Heart left ventricle (tissue), 16 donors: ENCODE data around the gene KCNMA1. TPM values are rescaled to one million over a fixed set of nuclear protein-coding genes. Genes with fewer than 3 reads are reported as not detected.

Experiments
- ATAC-seq, 4 donors: fragments of 200-7000 bp; cut with Tn5 transposase; one replicate each; pipeline ENCODE4 v1.9.1; 2020 to 2022; ENCODE audit warnings: moderate library complexity in 4 of 4, mild to moderate bottlenecking in 3 of 4, moderate number of reproducible peaks in 1 of 4
- DNase-seq, 5 donors: peaks; one replicate each; pipeline ENCODE4 v3.0.0-alpha.2; 2020
- H3K27ac ChIP-seq, 12 donors: fragments of 200-600 bp; sonication (generic) in 4 of 12; one replicate each; pipeline versions ENCODE4 v1.5.0 to v1.8.0; 2016 to 2022; ENCODE audit warnings: mild to moderate bottlenecking in 2 of 12
- H3K27me3 ChIP-seq, 9 donors: fragments of 200-600 bp; sonication (generic) in 2 of 9; one replicate each; pipeline versions ENCODE4 v1.5.1 to v1.8.0; 2016 to 2022; ENCODE audit warnings: mild to moderate bottlenecking in 3 of 9
- H3K36me3 ChIP-seq, 9 donors: fragments of 200-600 bp; sonication (generic) in 2 of 9; one replicate each; pipeline versions ENCODE4 v1.5.0 to v1.8.0; 2018 to 2022; ENCODE audit warnings: mild to moderate bottlenecking in 2 of 9
- H3K4me1 ChIP-seq, 12 donors: fragments of 200-600 bp; sonication (generic) in 4 of 12; one replicate each; pipeline versions ENCODE4 v1.5.0 to v1.8.0; 2016 to 2022; ENCODE audit warnings: mild to moderate bottlenecking in 3 of 12
- H3K4me3 ChIP-seq, 12 donors: fragments of 200-600 bp; sonication (generic) in 4 of 12; one replicate each; pipeline versions ENCODE4 v1.5.0 to v1.8.0; 2017 to 2022; ENCODE audit warnings: mild to moderate bottlenecking in 9 of 12, moderate library complexity in 4 of 12
- H3K9me3 ChIP-seq, 12 donors: fragments of 200-600 bp; sonication (generic) in 4 of 12; one replicate each; pipeline versions ENCODE4 v1.5.0 to v1.8.0; 2016 to 2022; ENCODE audit warnings: mild to moderate bottlenecking in 1 of 12
- POLR2A ChIP-seq, 2 donors: fragments of 450-650 bp; IDR thresholded peaks; one replicate each; pipeline ENCODE4 v1.6.1; 2017; ENCODE audit warnings: antibody characterized with exemption in 2 of 2, mild to moderate bottlenecking in 2 of 2, moderate library complexity in 2 of 2
- WGBS, 4 donors: extraction: QIAGEN DNeasy Blood & Tissue Kit in 2 of 4; methylation state at CpG; one replicate each; pipeline versions ENCODE4 v1.1.5 to v1.1.7; 2013 to 2018; 5-methylcytosine and 5-hydroxymethylcytosine counted together
- intact Hi-C, 10 donors: fragments of 100-400 bp; cut with DNase I; formaldehyde crosslinking; loops; one replicate each; pipeline versions ENCODE4 v1.11.1 to v1.14.2; 2022
- polyA plus RNA-seq, 2 donors: library from polyadenylated mRNA; stranded (reverse); fragments of 200-250 nt; gene quantifications; one replicate each; pipeline ENCODE4 v1.2.3, GENCODE V29; 2013
- total RNA-seq, 9 donors: library from RNA; depleted of rRNA in 2 of 9; stranded (reverse); fragments of >200 nt in 2 of 9; fragmentation: NEBNext Ultra II Directional in 3 of 9; extraction: Animal tissue kit (Norgen Biotek cat#: 25700) in 3 of 9; gene quantifications; one replicate each; pipeline versions ENCODE4 v1.1.0 to v1.2.4, GENCODE V29; 2016 to 2023
- TF ChIP-seq, protein P1 (sequence below), 12 donors: fragments of 200-600 bp; sonication (generic) in 4 of 12; IDR thresholded peaks; one replicate each; pipeline versions ENCODE4 v1.5.0 to v1.8.0; 2018 to 2022; ENCODE audit warnings: antibody characterized with exemption in 12 of 12, mild to moderate bottlenecking in 5 of 12
- donor health status: ischemic (EF 13 %, LVEDD 7.1; RV severe dilation, severe dysfunction).
- donor health status: healthy with polysubstance abuse.
- donor health status: DM: no; HTN: yes; CAD: no.
- donor health status: DM: no; HTN: no; CAD: no.
- donor health status: ischemic (EF 25% LVEDD 6.9; RV normal size, moderate dysfunction).
- donor health status: ischemic (EF 25% LVEDD 5.7; RV mildly dilated, moderate dysfunction).
- donor health status: healthy.
- donor health status: DM: yes; HTN: yes; CAD: no.
- donor health status: ischemic (EF 35%, LVEDD 5.7; RV mildly dilated, moderate dysfunction).
- donor health status: nonischemic (EF 11% LVEDD 7.7; RV severe dilation, severe dysfunction).
- donor health status: DM: yes; HTN: yes; CAD: no.
- donor health status: PGD.
- donor health status: ischemic (EF 29% LVEDD 5.4; RV normal size, mild dysfunction).
- donor health status: nonischemic (EF 23%, LVEDD 6.1; RV moderate dilation, normal function).

The KCNMA1 gene
- total and polyA plus RNA-seq, 11 donors = 0.39 to 8.7 (median 1.7) TPM

DNA sequence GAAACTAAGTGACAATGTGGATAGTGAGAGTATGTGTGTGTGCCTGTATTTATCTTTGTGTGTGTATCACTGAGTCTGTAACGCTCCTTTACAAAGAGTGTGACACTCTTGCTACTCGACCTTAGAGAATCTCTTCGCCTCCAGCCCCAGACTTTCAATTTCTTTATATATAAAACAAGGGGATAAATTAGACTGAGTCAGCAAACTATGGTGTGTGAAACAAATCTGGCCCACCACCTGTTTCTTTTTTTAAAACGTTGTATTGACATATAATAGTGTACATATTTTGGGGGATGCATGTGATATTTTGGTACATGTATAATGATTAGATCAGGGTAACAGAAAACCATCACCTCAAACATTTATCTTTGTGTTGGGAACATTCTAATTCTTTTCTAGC lies 240.5 kb downstream of the KCNMA1 start:
- DNase-seq = no peak
- Histone ChIP-seq H3K36me3 (no peaks in the 10 kb centered on the region), H3K9me3 (no peaks in the 10 kb centered on the region), H3K27me3 (peaks cover 0 to 4% (median 0%) of the 10 kb centered on the region in 9 donors), H3K4me1 (peaks cover 0 to 6% (median 0%) of the 10 kb centered on the region in 12 donors), H3K27ac (peak overlapping the region in 1 of 12 donors; percentile 39), H3K4me3 (no peak overlapping the region)
- ATAC-seq = no peak
- no peak for TF ChIP-seq POLR2A (IDR thresholded peaks at IDR 0.05)
- TF ChIP-seq, protein P1, sequence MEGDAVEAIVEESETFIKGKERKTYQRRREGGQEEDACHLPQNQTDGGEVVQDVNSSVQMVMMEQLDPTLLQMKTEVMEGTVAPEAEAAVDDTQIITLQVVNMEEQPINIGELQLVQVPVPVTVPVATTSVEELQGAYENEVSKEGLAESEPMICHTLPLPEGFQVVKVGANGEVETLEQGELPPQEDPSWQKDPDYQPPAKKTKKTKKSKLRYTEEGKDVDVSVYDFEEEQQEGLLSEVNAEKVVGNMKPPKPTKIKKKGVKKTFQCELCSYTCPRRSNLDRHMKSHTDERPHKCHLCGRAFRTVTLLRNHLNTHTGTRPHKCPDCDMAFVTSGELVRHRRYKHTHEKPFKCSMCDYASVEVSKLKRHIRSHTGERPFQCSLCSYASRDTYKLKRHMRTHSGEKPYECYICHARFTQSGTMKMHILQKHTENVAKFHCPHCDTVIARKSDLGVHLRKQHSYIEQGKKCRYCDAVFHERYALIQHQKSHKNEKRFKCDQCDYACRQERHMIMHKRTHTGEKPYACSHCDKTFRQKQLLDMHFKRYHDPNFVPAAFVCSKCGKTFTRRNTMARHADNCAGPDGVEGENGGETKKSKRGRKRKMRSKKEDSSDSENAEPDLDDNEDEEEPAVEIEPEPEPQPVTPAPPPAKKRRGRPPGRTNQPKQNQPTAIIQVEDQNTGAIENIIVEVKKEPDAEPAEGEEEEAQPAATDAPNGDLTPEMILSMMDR (IDR thresholded peaks at IDR 0.05) = no peak
- intact Hi-C loops = loop anchor here in 2 of 10 donors (10.0 kb wide), 1 partner anchor 222 kb away; no protein-coding TSS in a partner anchor
- WGBS, 4 donors = 81 to 83% (median 81%) methylated on average over 4 of the region's 4 CpGs

DNA sequence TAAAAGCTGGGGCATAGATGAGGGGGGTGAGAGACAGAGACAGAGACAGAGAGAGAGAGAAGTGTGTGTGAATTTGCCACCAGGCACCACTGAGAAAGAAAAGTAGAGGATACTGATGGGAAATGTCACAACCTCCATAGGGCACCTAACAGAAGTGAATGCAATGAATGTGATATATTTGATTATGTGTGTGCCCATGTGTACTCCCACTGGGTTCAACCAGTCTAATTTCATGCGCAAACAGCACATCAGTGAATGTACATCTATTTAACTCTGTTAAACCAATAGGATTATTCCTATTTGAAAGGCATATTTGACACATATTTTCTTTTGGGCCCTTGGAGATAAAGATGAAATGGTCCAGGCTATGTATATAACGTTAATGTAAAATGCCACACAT lies 241.3 kb downstream of the KCNMA1 start:
- no peak overlapping the region for H3K4me3 ChIP-seq
- peaks cover 0 to 12% (median 3%) of the 10 kb centered on the region in 12 donors for H3K4me1 ChIP-seq
- no peaks in the 10 kb centered on the region for H3K9me3 ChIP-seq
- WGBS, 4 donors = 88 to 93% (median 90%) methylated on average over 2 of the region's 2 CpGs
- DNase-seq (no peak), ATAC-seq (no peak)
- intact Hi-C loops = loop anchor here in 2 of 10 donors (10.0 kb wide), 1 partner anchor 221 kb away; no protein-coding TSS in a partner anchor
- no peak overlapping the region for H3K27ac ChIP-seq
- no peaks in the 10 kb centered on the region for H3K27me3 ChIP-seq
- no peak for TF ChIP-seq POLR2A (IDR thresholded peaks at IDR 0.05)
- TF ChIP-seq, protein P1 (IDR thresholded peaks at IDR 0.05) = no peak
- H3K36me3 ChIP-seq = no peaks in the 10 kb centered on the region

DNA sequence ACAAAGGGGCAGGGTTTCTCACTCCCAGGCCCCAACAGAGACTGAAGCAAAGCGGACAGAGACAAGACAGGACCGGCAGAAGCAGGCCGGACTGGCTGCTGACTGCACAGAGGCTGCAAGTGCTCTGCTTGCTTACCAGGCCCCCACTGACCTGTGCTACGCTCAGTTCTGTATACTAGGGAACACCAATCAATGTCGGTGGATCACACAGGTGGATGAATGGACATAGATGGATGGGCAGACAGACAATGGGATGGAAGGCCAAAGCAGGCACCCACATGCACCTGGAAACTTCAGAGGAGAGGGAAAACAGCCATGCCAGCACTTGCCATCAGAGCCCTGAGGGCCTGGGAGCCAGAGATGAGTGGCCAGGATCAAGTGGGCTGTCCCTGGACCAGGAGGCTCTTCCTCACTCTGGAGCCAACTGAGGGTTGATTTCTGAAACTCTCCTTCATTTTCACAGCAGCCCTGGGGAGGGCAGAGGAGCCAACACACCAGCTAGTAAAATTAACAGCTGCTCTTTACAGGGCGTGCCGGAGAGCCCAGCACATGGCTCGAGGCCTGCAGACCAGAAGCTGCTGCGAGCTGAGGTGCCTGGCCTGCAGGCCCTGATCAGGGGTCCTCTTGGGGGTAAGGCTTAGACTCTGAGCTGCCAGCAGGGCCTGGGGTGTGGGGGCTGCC lies 243.6 kb downstream of the KCNMA1 start:
- Histone ChIP-seq H3K27me3 (peaks cover 0 to under 1% (median 0%) of the 10 kb centered on the region in 9 donors), H3K27ac (peak overlapping the region in 1 of 12 donors; percentile 70), H3K4me1 (peaks cover 0 to 24% (median 10%) of the 10 kb centered on the region in 12 donors), H3K9me3 (no peaks in the 10 kb centered on the region), H3K4me3 (no peak overlapping the region), H3K36me3 (no peaks in the 10 kb centered on the region)
- 82 to 89% (median 88%) methylated on average over 9 of the region's 9 CpGs for WGBS, 4 donors
- ATAC-seq (no peak), DNase-seq (no peak)
- intact Hi-C loops = loop anchor here (2.0 to 10.0 kb wide), 5 partner anchors 217 to 248 kb away; no protein-coding TSS in a partner anchor
- TF ChIP-seq POLR2A (IDR thresholded peaks at IDR 0.05) = no peak
- TF ChIP-seq, protein P1 (IDR thresholded peaks at IDR 0.05) = no peak

DNA sequence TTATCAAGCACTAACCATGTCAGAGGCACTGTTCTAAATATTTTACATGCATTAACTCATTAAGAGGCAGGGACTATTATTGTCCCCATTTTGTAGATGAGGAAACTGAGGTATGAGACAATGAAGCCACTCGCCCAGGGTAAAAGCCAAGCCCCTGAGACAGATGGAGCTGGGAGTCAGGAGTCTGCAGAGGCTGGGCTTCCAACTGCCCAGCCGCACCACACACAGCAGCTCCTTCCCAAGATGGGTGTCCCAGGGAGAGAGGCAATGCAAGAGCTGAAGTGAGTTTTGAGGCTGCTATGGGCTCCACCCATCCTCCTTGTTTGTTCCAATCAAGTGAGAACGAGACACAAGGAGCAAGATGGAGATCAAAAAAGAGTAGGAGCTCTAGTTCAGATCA lies 244.2 kb downstream of the KCNMA1 start:
- Histone ChIP-seq H3K4me1 (peaks cover 0 to 24% (median 10%) of the 10 kb centered on the region in 12 donors), H3K9me3 (no peaks in the 10 kb centered on the region), H3K27me3 (peaks cover 0 to 4% (median 0%) of the 10 kb centered on the region in 9 donors), H3K27ac (peak overlapping the region in 1 of 12 donors; percentile 70), H3K36me3 (no peaks in the 10 kb centered on the region), H3K4me3 (no peak overlapping the region)
- no peak for ATAC-seq
- TF ChIP-seq, protein P1 (IDR thresholded peaks at IDR 0.05) = no peak
- TF ChIP-seq POLR2A (IDR thresholded peaks at IDR 0.05) = no peak
- no peak for DNase-seq
- intact Hi-C loops = loop anchor here (2.0 to 10.0 kb wide), 5 partner anchors 216 to 249 kb away; no protein-coding TSS in a partner anchor
- 68 to 96% (median 86%) methylated on average over 3 of the region's 3 CpGs for WGBS, 4 donors
